WTC11 (cell line): ENCODE measurements around the gene CARMIL1. TPM values are rescaled to one million over a fixed set of nuclear protein-coding genes. Genes with fewer than 3 reads are reported as not detected.

Experiments
- ATAC-seq: fragments of 200-7000 bp; cut with Tn5 transposase; 2 replicates; pipeline ENCODE4 v1.10.0; 2021; ENCODE audit warnings: mild to moderate bottlenecking, moderate library complexity
- CTCF ChIA-PET: fragments of 300-600 bp; sonication (Branson Sonifier 250); formaldehyde crosslinking; loops from one replicate; lab custom pipeline; 2021; ENCODE audit warnings: antibody characterized with exemption; lab: Charles Lee
- POLR2A ChIA-PET: fragments of 350-600 bp; sonication (Branson Sonifier 250); formaldehyde crosslinking; loops from one replicate; lab custom pipeline; 2021; ENCODE audit warnings: antibody characterized with exemption; lab: Charles Lee
- DNase-seq: peaks from one replicate; pipeline ENCODE4 v3.0.0; 2021; ENCODE audit warnings: low spot score
- H3K27ac Mint-ChIP-seq: 2 replicates; pipeline ENCODE4 v1.8.0; 2021; ENCODE audit warnings: mixed read lengths
- H3K27me3 Mint-ChIP-seq: 2 replicates; pipeline ENCODE4 v1.8.0; 2021; ENCODE audit warnings: low read depth, mild to moderate bottlenecking, moderate library complexity, mixed read lengths
- H3K36me3 Mint-ChIP-seq: 2 replicates; pipeline ENCODE4 v1.8.0; 2021; ENCODE audit warnings: mixed read lengths
- H3K4me1 Mint-ChIP-seq: 2 replicates; pipeline ENCODE4 v1.8.0; 2022; ENCODE audit warnings: mixed read lengths
- H3K4me3 Mint-ChIP-seq: 2 replicates; pipeline ENCODE4 v1.8.0; 2021; ENCODE audit warnings: mild to moderate bottlenecking, moderate library complexity, mixed read lengths
- H3K9me3 Mint-ChIP-seq: 2 replicates; pipeline ENCODE4 v1.8.0; 2021; ENCODE audit warnings: mixed read lengths
- AFF4 ChIP-seq: sonication (generic); formaldehyde crosslinking; IDR thresholded peaks from 2 replicates; pipeline ENCODE4 v1.8.1; 2023; ENCODE audit warnings: mild to moderate bottlenecking, missing genetic modification reagents, borderline replicate concordance
- AR ChIP-seq: fragments of 250-450 bp; sonication (Bioruptor Pico); IDR thresholded peaks from 2 replicates; pipeline ENCODE4 v1.9.0; 2021; ENCODE audit warnings: mild to moderate bottlenecking
- ARID4B ChIP-seq: sonication (generic); formaldehyde crosslinking; IDR thresholded peaks from 2 replicates; pipeline ENCODE4 v1.8.0; 2023; ENCODE audit warnings: missing genetic modification reagents, mild to moderate bottlenecking, borderline replicate concordance
- ATF1 ChIP-seq: sonication (generic); formaldehyde crosslinking; IDR thresholded peaks from 2 replicates; pipeline ENCODE4 v1.8.1; 2023; ENCODE audit warnings: mild to moderate bottlenecking, moderate library complexity, missing genetic modification reagents
- ELF4 ChIP-seq: sonication (generic); formaldehyde crosslinking; IDR thresholded peaks from 2 replicates; pipeline ENCODE4 v1.8.1; 2022; ENCODE audit warnings: low read depth, mild to moderate bottlenecking, moderate library complexity, missing genetic modification reagents
- HMGXB4 ChIP-seq: sonication (generic); formaldehyde crosslinking; IDR thresholded peaks from 2 replicates; pipeline ENCODE4 v1.8.1; 2023; ENCODE audit warnings: mild to moderate bottlenecking, moderate library complexity, missing genetic modification reagents
- MLX ChIP-seq: sonication (generic); formaldehyde crosslinking; IDR thresholded peaks from 2 replicates; pipeline ENCODE4 v1.8.1; 2023; ENCODE audit warnings: mild to moderate bottlenecking, missing genetic modification reagents, moderate library complexity
- NFYB ChIP-seq: sonication (generic); formaldehyde crosslinking; conservative IDR thresholded peaks from 2 replicates; pipeline ENCODE4 v1.8.0; 2022; ENCODE audit warnings: low read depth, missing genetic modification reagents
- NR2C2 ChIP-seq: sonication (generic); formaldehyde crosslinking; IDR thresholded peaks from 2 replicates; pipeline ENCODE4 v1.8.0; 2022; ENCODE audit warnings: mild to moderate bottlenecking, missing genetic modification reagents
- NR3C1 ChIP-seq: sonication (generic); formaldehyde crosslinking; conservative IDR thresholded peaks from 2 replicates; pipeline ENCODE4 v1.8.1; 2023; ENCODE audit warnings: low read depth, mild to moderate bottlenecking, missing genetic modification reagents
- PRDM15 ChIP-seq: sonication (generic); formaldehyde crosslinking; IDR thresholded peaks from 2 replicates; pipeline ENCODE4 v1.8.0; 2022; ENCODE audit warnings: missing genetic modification reagents
- PREB ChIP-seq: sonication (generic); formaldehyde crosslinking; IDR thresholded peaks from 2 replicates; pipeline ENCODE4 v1.8.1; 2022; ENCODE audit warnings: mild to moderate bottlenecking, missing genetic modification reagents, moderate library complexity, borderline replicate concordance
- SOX15 ChIP-seq: fragments of 250-450 bp; sonication (Bioruptor Pico); IDR thresholded peaks from 2 replicates; pipeline ENCODE4 v1.9.0; 2021; ENCODE audit warnings: mild to moderate bottlenecking
- SP1 ChIP-seq: sonication (generic); formaldehyde crosslinking; conservative IDR thresholded peaks from 2 replicates; pipeline ENCODE4 v1.8.1; 2022; ENCODE audit warnings: missing genetic modification reagents
- ZMAT4 ChIP-seq: fragments of 250-450 bp; sonication (Bioruptor Pico); IDR thresholded peaks from 2 replicates; pipeline ENCODE4 v1.9.0; 2021; ENCODE audit warnings: mild to moderate bottlenecking
- ZNF138 ChIP-seq: sonication (generic); formaldehyde crosslinking; conservative IDR thresholded peaks from 2 replicates; pipeline ENCODE4 v1.8.1; 2022; ENCODE audit warnings: mild to moderate bottlenecking, moderate library complexity, missing genetic modification reagents
- ZNF219 ChIP-seq: sonication (generic); formaldehyde crosslinking; IDR thresholded peaks from 2 replicates; pipeline ENCODE4 v1.8.0; 2023; ENCODE audit warnings: missing genetic modification reagents, mild to moderate bottlenecking, borderline replicate concordance
- ZNF263 ChIP-seq: sonication (generic); formaldehyde crosslinking; IDR thresholded peaks from 2 replicates; pipeline ENCODE4 v1.8.1; 2022; ENCODE audit warnings: low read depth, mild to moderate bottlenecking, moderate library complexity, missing genetic modification reagents
- total RNA-seq: library from RNA; stranded (reverse); gene quantifications from 3 replicates; pipeline ENCODE4 v1.2.3, GENCODE V29; 2021

CARMIL1 gene
- total RNA-seq, 1 experiment from 2014 or later = 36.2 TPM

- POLR2A ChIA-PET = no interaction called here
Measured at GRCh38 chr6:25442898-25443297, 163.7 kb downstream of the CARMIL1 start.

More at GRCh38 chr6:25442898-25443297, 163.7 kb downstream of the CARMIL1 start:
- Mint-ChIP-seq H3K36me3 (peaks cover 28% of the 10 kb centered on the region), H3K9me3 (peaks cover 19% of the 10 kb centered on the region), H3K27me3 (no peaks in the 10 kb centered on the region), H3K4me1 (peaks cover 27% of the 10 kb centered on the region), H3K27ac (no peak overlapping the region), H3K4me3 (no peak overlapping the region)
- CTCF ChIA-PET = interaction anchor here (1.2 kb wide), 1 partner anchor 113 kb away, joined by 5 read pairs; no protein-coding TSS in a partner anchor
- DNase-seq = no peak
- no peak for ATAC-seq
- no peak for TF ChIP-seq MLX
- TF ChIP-seq ARID4B (CRISPR knock-in tag) = no peak
- TF ChIP-seq AFF4 (CRISPR knock-in tag) = no peak
- TF ChIP-seq PREB (CRISPR knock-in tag) = no peak
- TF ChIP-seq ZMAT4 (CRISPR knock-in tag) = no peak
- TF ChIP-seq NR2C2 (CRISPR knock-in tag) = no peak
- no peak for TF ChIP-seq PRDM15 (CRISPR knock-in tag)
- TF ChIP-seq HMGXB4 = no peak
- TF ChIP-seq ELF4 (CRISPR knock-in tag) = no peak
- TF ChIP-seq ZNF263 = no peak
- TF ChIP-seq NR3C1 (CRISPR knock-in tag) = no peak
- no peak for TF ChIP-seq SOX15 (CRISPR knock-in tag)
- no peak for TF ChIP-seq ZNF138
- TF ChIP-seq SP1 = no peak
- no peak for TF ChIP-seq ATF1
- TF ChIP-seq AR = no peak
- no peak for TF ChIP-seq ZNF219
- TF ChIP-seq NFYB = no peak
